Endodermal cell (in vitro differentiated cells): ENCODE results near the gene HOXA9. TPM values are rescaled to one million over a fixed set of nuclear protein-coding genes. Genes with fewer than 3 reads are reported as not detected.

Source experiments
- DNase-seq: peaks from one replicate; pipeline ENCODE4 v3.0.0-alpha.2; 2017
- H3K27ac ChIP-seq: 2 replicates; pipeline ENCODE4 v1.5.1; 2013; ENCODE audit warnings: mild to moderate bottlenecking, low read depth, low read length, moderate library complexity
- H3K27me3 ChIP-seq: 2 replicates; pipeline ENCODE4 v1.6.1; 2013; ENCODE audit warnings: mild to moderate bottlenecking, low read length, moderate library complexity; ENCODE audit not compliant: insufficient read depth, control insufficient read depth, poor library complexity, severe bottlenecking
- H3K36me3 ChIP-seq: 2 replicates; pipeline ENCODE4 v1.7.0; 2013; ENCODE audit warnings: mild to moderate bottlenecking, low read length, moderate library complexity; ENCODE audit not compliant: control insufficient read depth, insufficient read depth
- H3K4me1 ChIP-seq: one replicate; pipeline ENCODE4 v1.7.0; 2013; ENCODE audit warnings: low read length; ENCODE audit not compliant: control insufficient read depth, insufficient read depth
- H3K4me3 ChIP-seq: 2 replicates; pipeline ENCODE4 v1.5.1; 2013; ENCODE audit warnings: mild to moderate bottlenecking, low read length, moderate library complexity
- H3K9ac ChIP-seq: 2 replicates; pipeline ENCODE4 v1.6.1; 2013; ENCODE audit warnings: mild to moderate bottlenecking, low read length, moderate library complexity; ENCODE audit not compliant: poor library complexity, severe bottlenecking; ENCODE audit errors: extremely low read depth
- H3K9me3 ChIP-seq: 2 replicates; pipeline ENCODE4 v1.6.1; 2013; ENCODE audit warnings: mild to moderate bottlenecking, low read length, moderate library complexity; ENCODE audit not compliant: control insufficient read depth
- H3K27ac Mint-ChIP-seq: 2 replicates; pipeline ENCODE4 v1.8.0; 2020; ENCODE audit warnings: mixed read lengths
- H3K27me3 Mint-ChIP-seq: 2 replicates; pipeline ENCODE4 v1.8.0; 2021; ENCODE audit warnings: mild to moderate bottlenecking, mixed read lengths; ENCODE audit not compliant: insufficient read depth
- H3K36me3 Mint-ChIP-seq: 2 replicates; pipeline ENCODE4 v1.8.0; 2020; ENCODE audit warnings: low read depth, mixed read lengths
- H3K4me1 Mint-ChIP-seq: 2 replicates; pipeline ENCODE4 v1.8.0; 2020; ENCODE audit warnings: mixed read lengths
- H3K4me3 Mint-ChIP-seq: 2 replicates; pipeline ENCODE4 v1.8.0; 2020; ENCODE audit warnings: mild to moderate bottlenecking, moderate library complexity, mixed read lengths
- H3K9me3 Mint-ChIP-seq: 2 replicates; pipeline ENCODE4 v1.8.0; 2020; ENCODE audit warnings: mild to moderate bottlenecking, mixed read lengths
- CTCF ChIP-seq: fragments of 200-600 bp; sonication (generic); conservative IDR thresholded peaks from 2 replicates; pipeline ENCODE4 v1.5.0; 2021; ENCODE audit warnings: antibody characterized with exemption, mild to moderate bottlenecking
- WGBS, 2 experiments: methylation state at CpG; one replicate each; pipeline versions ENCODE4 v1.1.5 to v1.1.7; 2013; ENCODE audit warnings: missing lambda C conversion rate in 2 of 2, mixed read lengths in 1 of 2; ENCODE audit not compliant: insufficient coverage in 1 of 2, insufficient read length in 1 of 2; 5-methylcytosine and 5-hydroxymethylcytosine counted together
- total RNA-seq, 2 donors: library from RNA; stranded (reverse); fragmentation: NEBNext Ultra II Directional in 1 of 2; extraction: Animal tissue kit (Norgen Biotek cat#: 25700) in 1 of 2; gene quantifications; 2 replicates in 1 of 2; 3 replicates in 1 of 2; pipeline ENCODE4 v1.2.1, GENCODE V29; 2021

HOXA9 gene
- total RNA-seq, 2 donors from 2014 or later: not detected

- 32 to 43% methylated on average over 9 to 15 of the region's 15 CpGs for WGBS, 2 experiments
- Mint-ChIP-seq H3K27ac (no peak overlapping the region), H3K36me3 (no peaks in the 10 kb centered on the region), H3K27me3 (peaks cover 100% of the 10 kb centered on the region), H3K4me3 (no peak overlapping the region), H3K9me3 (peaks cover 4% of the 10 kb centered on the region), H3K4me1 (peaks cover 11% of the 10 kb centered on the region)
- peaks cover 100% of the 10 kb centered on the region for H3K27me3 ChIP-seq
- H3K36me3 ChIP-seq: no peaks in the 10 kb centered on the region
- no peak overlapping the region for H3K4me3 ChIP-seq
- no peak overlapping the region for H3K9ac ChIP-seq
- H3K27ac ChIP-seq: no peak overlapping the region
- DNase-seq: no peak
- no peak for TF ChIP-seq CTCF
- H3K9me3 ChIP-seq: peaks cover 3% of the 10 kb centered on the region
- H3K4me1 ChIP-seq: no peaks in the 10 kb centered on the region
These were observed 25.0 kb downstream of the HOXA9 start for GRCh38 chr7:27140126-27140857.

DNA sequence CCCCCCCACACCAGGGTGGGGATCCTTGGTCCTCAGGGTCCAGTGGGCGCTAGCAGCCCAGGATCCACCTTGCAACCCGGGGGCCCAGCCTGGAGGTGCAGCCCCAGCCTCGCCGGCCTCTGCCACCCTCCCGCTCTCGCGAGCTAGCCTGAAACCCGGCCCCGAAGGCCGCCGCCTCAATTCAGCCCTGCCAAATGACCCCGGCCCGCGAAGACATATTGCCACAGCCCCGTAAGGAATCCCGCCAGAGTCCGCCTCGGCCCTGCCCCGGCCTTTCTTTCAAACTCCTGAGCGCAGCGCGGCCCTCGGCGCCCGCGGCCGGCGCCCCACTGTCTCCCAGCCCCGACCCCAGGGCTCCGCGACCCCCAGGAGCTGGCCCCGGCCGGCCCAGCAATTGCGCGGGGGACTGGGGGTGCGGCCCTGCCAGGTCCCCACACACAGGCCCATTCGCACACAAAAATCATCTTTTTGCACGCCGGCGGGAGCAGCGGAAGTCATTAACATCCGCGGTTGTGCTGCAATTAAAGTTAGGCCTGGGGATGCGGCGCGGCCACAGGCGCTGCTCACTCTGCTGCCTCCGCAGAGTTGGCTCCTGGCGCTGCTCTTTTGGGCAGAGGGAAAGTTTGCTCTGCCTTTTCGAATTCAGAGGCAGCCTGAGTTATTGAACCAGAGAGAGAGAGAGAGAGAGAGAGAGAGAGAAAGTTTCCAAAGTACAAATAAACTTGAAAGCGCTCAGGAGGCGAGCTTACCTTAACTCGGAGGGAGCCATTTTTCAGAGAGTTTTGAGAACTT is 25.8 kb downstream of the HOXA9 start:
- no peak for TF ChIP-seq CTCF
- peak; percentile 73 for DNase-seq
- Histone ChIP-seq H3K27ac (peak overlapping the region; percentile 21), H3K36me3 (no peaks in the 10 kb centered on the region), H3K9ac (no peak overlapping the region), H3K27me3 (peaks cover 100% of the 10 kb centered on the region), H3K4me3 (peak overlapping the region; percentile 5), H3K4me1 (no peaks in the 10 kb centered on the region), H3K9me3 (peaks cover 3% of the 10 kb centered on the region)
- H3K9me3 Mint-ChIP-seq: no peaks in the 10 kb centered on the region
- H3K27me3 Mint-ChIP-seq: peaks cover 100% of the 10 kb centered on the region
- H3K4me3 Mint-ChIP-seq: no peak overlapping the region
- WGBS, 2 experiments: 3% methylated on average over 19 to 53 of the region's 53 CpGs
- H3K27ac Mint-ChIP-seq: no peak overlapping the region
- no peaks in the 10 kb centered on the region for H3K36me3 Mint-ChIP-seq
- peaks cover 11% of the 10 kb centered on the region for H3K4me1 Mint-ChIP-seq

- H3K4me3 Mint-ChIP-seq: no peak overlapping the region
- Histone ChIP-seq H3K27ac (no peak overlapping the region), H3K27me3 (peaks cover 100% of the 10 kb centered on the region), H3K9ac (no peak overlapping the region), H3K9me3 (no peaks in the 10 kb centered on the region), H3K4me1 (no peaks in the 10 kb centered on the region), H3K4me3 (no peak overlapping the region), H3K36me3 (no peaks in the 10 kb centered on the region)
- no peak overlapping the region for H3K27ac Mint-ChIP-seq
- no peaks in the 10 kb centered on the region for H3K36me3 Mint-ChIP-seq
- WGBS, 2 experiments: 12 to 15% methylated on average over 8 to 11 of the region's 11 CpGs
- H3K4me1 Mint-ChIP-seq: peaks cover 11% of the 10 kb centered on the region
- no peak for TF ChIP-seq CTCF
- peaks cover 100% of the 10 kb centered on the region for H3K27me3 Mint-ChIP-seq
- DNase-seq: no peak
- H3K9me3 Mint-ChIP-seq: no peaks in the 10 kb centered on the region
These were observed 26.4 kb downstream of the HOXA9 start for GRCh38 chr7:27138985-27139333.
